Esophagus muscularis mucosa (tissue), 4 donors: ENCODE measurements around the gene GPR137B. TPM values are rescaled to one million over a fixed set of nuclear protein-coding genes. Genes with fewer than 3 reads are reported as not detected.
"Not testable (repeated sequence)": the region's sequence is repeated elsewhere in the genome, so short reads cannot be mapped to it uniquely, and the experiment has no call there.

ENCODE experiments used
- DNase-seq: peaks from one replicate; pipeline ENCODE4 v3.0.0-alpha.2; 2017; ENCODE audit errors: extremely low spot score
- H3K27ac ChIP-seq, 4 donors: fragments of 200-600 bp; sonication (generic); replicated peaks in 1 of 4; 1 replicate in 3 of 4; 2 replicates in 1 of 4; pipeline ENCODE4 v1.5.1; 2016 to 2019; ENCODE audit warnings: mild to moderate bottlenecking in 1 of 4
- H3K27me3 ChIP-seq, 4 donors: fragments of 200-600 bp; sonication (generic); one replicate each; pipeline versions ENCODE4 v1.5.1 to v1.6.0; 2016 to 2019
- H3K36me3 ChIP-seq, 4 donors: fragments of 200-600 bp; sonication (generic); one replicate each; pipeline ENCODE4 v1.5.1; 2016 to 2019
- H3K4me1 ChIP-seq, 4 donors: fragments of 200-600 bp; sonication (generic); one replicate each; pipeline ENCODE4 v1.5.1; 2016 to 2019
- H3K4me3 ChIP-seq, 4 donors: fragments of 200-600 bp; sonication (generic); 1 replicate in 2 of 4; 2 replicates in 2 of 4; pipeline ENCODE4 v1.5.1; 2016 to 2019; ENCODE audit warnings: mild to moderate bottlenecking in 4 of 4, moderate library complexity in 1 of 4
- H3K9me3 ChIP-seq, 4 donors: fragments of 200-600 bp; sonication (generic); 1 replicate in 3 of 4; 2 replicates in 1 of 4; pipeline ENCODE4 v1.5.1; 2016 to 2019
- CTCF ChIP-seq, 3 experiments: fragments of 200-600 bp in 2 of 3; fragments of 450-650 bp in 1 of 3; sonication (generic) in 2 of 3; IDR thresholded peaks; one replicate each; pipeline ENCODE4 v1.5.1; 2017 to 2019; ENCODE audit warnings: antibody characterized with exemption in 3 of 3, mild to moderate bottlenecking in 2 of 3, moderate library complexity in 1 of 3
- EP300 ChIP-seq: sonication (generic); formaldehyde crosslinking; IDR thresholded peaks from one replicate; pipeline ENCODE4 v1.6.1; 2017; ENCODE audit warnings: antibody characterized with exemption
- POLR2A ChIP-seq: fragments of 450-650 bp; IDR thresholded peaks from one replicate; pipeline ENCODE4 v1.6.1; 2017; ENCODE audit warnings: antibody characterized with exemption, moderate library complexity, mild to moderate bottlenecking, low read depth
- POLR2AphosphoS5 ChIP-seq, 2 donors: sonication (generic); formaldehyde crosslinking; IDR thresholded peaks; one replicate each; pipeline ENCODE4 v1.6.1; 2017; ENCODE audit warnings: antibody characterized with exemption in 2 of 2
- WGBS: methylation state at CpG from one replicate; pipeline ENCODE4 v1.1.5; 2018; 5-methylcytosine and 5-hydroxymethylcytosine counted together
- intact Hi-C: fragments of 100-400 bp; cut with DNase I; formaldehyde crosslinking; loops from one replicate; pipeline ENCODE4 v1.15.1; 2023
- total RNA-seq, 4 donors: library from RNA; depleted of rRNA; stranded (reverse); fragments of >200 nt; gene quantifications; one replicate each; pipeline versions ENCODE4 v1.1.0 to v1.2.1, GENCODE V29; 2016

GPR137B gene
- total RNA-seq, 4 donors from 2014 or later = 14.5 to 21.3 (median 15.7) TPM

DNA sequence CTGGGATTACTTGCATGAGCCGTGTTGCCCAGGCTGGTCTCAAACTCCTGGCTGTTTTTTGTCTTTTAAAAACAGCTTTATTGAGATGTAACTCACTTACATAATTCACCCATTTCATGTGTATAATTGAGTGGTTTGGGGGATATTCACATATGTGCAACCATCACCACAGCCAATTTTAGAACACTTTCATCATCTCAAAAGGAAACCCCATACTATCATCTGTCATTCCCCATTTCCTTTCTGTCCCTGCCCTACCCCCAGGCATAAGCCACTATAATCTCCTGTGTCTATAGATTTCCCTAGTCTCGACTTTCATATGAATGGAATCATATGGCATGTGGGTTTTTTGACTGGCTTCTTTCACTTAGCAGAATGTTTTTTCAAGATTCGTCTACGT lies 43.3 kb downstream of the GPR137B start:
- WGBS = 81% methylated on average over 4 of the region's 4 CpGs
- no peak for TF ChIP-seq POLR2AphosphoS5 (IDR thresholded peaks at IDR 0.05)
- no peak for TF ChIP-seq POLR2A
- TF ChIP-seq CTCF (IDR thresholded peaks at IDR 0.05) = no peak
- TF ChIP-seq EP300 = no peak
- H3K9me3 ChIP-seq = peaks cover 0 to 13% (median 0%) of the 10 kb centered on the region in 4 donors
- no peak for DNase-seq
- peaks cover 0 to 43% (median 19%) of the 10 kb centered on the region in 4 donors for H3K36me3 ChIP-seq
- no peak overlapping the region for H3K4me3 ChIP-seq
- H3K27me3 ChIP-seq = no peaks in the 10 kb centered on the region
- intact Hi-C loops = no loop called here
- no peaks in the 10 kb centered on the region for H3K4me1 ChIP-seq
- no peak overlapping the region for H3K27ac ChIP-seq

GRCh38 chr1:236186471-236186870 lies 44.1 kb downstream of the GPR137B start:
- H3K4me3 ChIP-seq, H3K4me1 ChIP-seq, intact Hi-C loops, H3K27ac ChIP-seq, DNase-seq, H3K27me3 ChIP-seq: not testable (repeated sequence)
- 95% methylated on average over 2 of the region's 2 CpGs for WGBS
- H3K9me3 ChIP-seq = peaks cover 0 to 14% (median 0%) of the 10 kb centered on the region in 4 donors
- peaks cover 0 to 37% (median 17%) of the 10 kb centered on the region in 4 donors for H3K36me3 ChIP-seq

- WGBS = 86% methylated on average over 1 of the region's 1 CpG
- intact Hi-C loops = not testable (repeated sequence)
These were observed 45.7 kb downstream of the GPR137B start for GRCh38 chr1:236188084-236188483.

GRCh38 chr1:236193184-236193583 lies 50.8 kb downstream of the GPR137B start:
- peaks cover 0 to 26% (median 9%) of the 10 kb centered on the region in 4 donors for H3K36me3 ChIP-seq
- 73% methylated on average over 2 of the region's 2 CpGs for WGBS
- no peaks in the 10 kb centered on the region for H3K27me3 ChIP-seq
- DNase-seq = no peak
- no peak overlapping the region for H3K4me3 ChIP-seq
- H3K27ac ChIP-seq = no peak overlapping the region
- peaks cover 0 to 35% (median 6%) of the 10 kb centered on the region in 4 donors for H3K9me3 ChIP-seq
- H3K4me1 ChIP-seq = no peaks in the 10 kb centered on the region
- intact Hi-C loops = no loop called here
- TF ChIP-seq POLR2AphosphoS5 (IDR thresholded peaks at IDR 0.05) (no peak), EP300 (no peak), CTCF (IDR thresholded peaks at IDR 0.05) (no peak), POLR2A (no peak)

More at GRCh38 chr1:236188084-236188483, 45.7 kb downstream of the GPR137B start:
- H3K27me3 ChIP-seq, H3K27ac ChIP-seq, H3K4me1 ChIP-seq, H3K4me3 ChIP-seq, DNase-seq: not testable (repeated sequence)
- peaks cover 0 to 14% (median 0%) of the 10 kb centered on the region in 4 donors for H3K9me3 ChIP-seq
- peaks cover 0 to 37% (median 18%) of the 10 kb centered on the region in 4 donors for H3K36me3 ChIP-seq

- Histone ChIP-seq H3K4me1 (no peaks in the 10 kb centered on the region), H3K4me3 (no peak overlapping the region), H3K9me3 (peaks cover 0 to 58% (median 38%) of the 10 kb centered on the region in 4 donors), H3K27ac (no peak overlapping the region), H3K36me3 (peaks cover 0 to 28% (median 4%) of the 10 kb centered on the region in 4 donors), H3K27me3 (no peaks in the 10 kb centered on the region)
- TF ChIP-seq POLR2AphosphoS5 (IDR thresholded peaks at IDR 0.05) (no peak), POLR2A (no peak), CTCF (IDR thresholded peaks at IDR 0.05) (no peak), EP300 (no peak)
- no peak for DNase-seq
- intact Hi-C loops = no loop called here
These were observed 58.6 kb downstream of the GPR137B start for GRCh38 chr1:236200925-236201324.

GRCh38 chr1:236201786-236202185 lies 59.4 kb downstream of the GPR137B start:
- H3K27ac ChIP-seq = no peak overlapping the region
- peaks cover 0 to 31% (median 4%) of the 10 kb centered on the region in 4 donors for H3K36me3 ChIP-seq
- peaks cover 0 to 52% (median 37%) of the 10 kb centered on the region in 4 donors for H3K9me3 ChIP-seq
- intact Hi-C loops = no loop called here
- H3K4me1 ChIP-seq = peaks cover 0 to 6% (median 0%) of the 10 kb centered on the region in 4 donors
- H3K4me3 ChIP-seq = no peak overlapping the region
- DNase-seq = no peak
- TF ChIP-seq POLR2AphosphoS5 (IDR thresholded peaks at IDR 0.05) = no peak
- no peak for TF ChIP-seq EP300
- no peak for TF ChIP-seq CTCF (IDR thresholded peaks at IDR 0.05)
- TF ChIP-seq POLR2A = no peak
- no peaks in the 10 kb centered on the region for H3K27me3 ChIP-seq
- WGBS = 88% methylated on average over 1 of the region's 1 CpG
